Measurements from ENCODE around the gene HS6ST3.

HS6ST3 gene

GRCh38 chr13:96573563-96573962 is 483.7 kb downstream of the HS6ST3 start:
- no peak for DNase-seq

- no peak for DNase-seq
These were observed 485.8 kb downstream of the HS6ST3 start for GRCh38 chr13:96575423-96576320.

- no peak for DNase-seq
These were observed 491.8 kb downstream of the HS6ST3 start for GRCh38 chr13:96581741-96582140.

- no peak for DNase-seq
These were observed 525.3 kb downstream of the HS6ST3 start for GRCh38 chr13:96615252-96615651.

GRCh38 chr13:96617528-96617927 is 527.6 kb downstream of the HS6ST3 start:
- no peak for DNase-seq

GRCh38 chr13:96621634-96622183 is 531.8 kb downstream of the HS6ST3 start:
- DNase-seq = no peak

- no peak for DNase-seq
These were observed 539.4 kb downstream of the HS6ST3 start for GRCh38 chr13:96629331-96629730.

GRCh38 chr13:96632536-96633320 is 542.8 kb downstream of the HS6ST3 start:
- DNase-seq = no peak

- DNase-seq = no peak
These were observed 546.2 kb downstream of the HS6ST3 start for GRCh38 chr13:96636001-96636709.

GRCh38 chr13:96637039-96637438 is 547.1 kb downstream of the HS6ST3 start:
- no peak for DNase-seq

GRCh38 chr13:96646101-96646500 is 556.2 kb downstream of the HS6ST3 start:
- DNase-seq = no peak

- no peak for DNase-seq
These were observed 556.8 kb downstream of the HS6ST3 start for GRCh38 chr13:96646515-96647211.

GRCh38 chr13:96650301-96650886 is 560.5 kb downstream of the HS6ST3 start:
- DNase-seq = no peak

GRCh38 chr13:96651598-96651997 is 561.7 kb downstream of the HS6ST3 start:
- no peak for DNase-seq

GRCh38 chr13:96652506-96652905 is 562.6 kb downstream of the HS6ST3 start:
- DNase-seq = no peak

- DNase-seq = no peak
These were observed 571.7 kb downstream of the HS6ST3 start for GRCh38 chr13:96661612-96662011.

- no peak for DNase-seq
These were observed 572.1 kb downstream of the HS6ST3 start for GRCh38 chr13:96662036-96662435.

- no peak for DNase-seq
These were observed 577.5 kb downstream of the HS6ST3 start for GRCh38 chr13:96667294-96668018.

- no peak for DNase-seq
These were observed 581.2 kb downstream of the HS6ST3 start for GRCh38 chr13:96671073-96671472.

- no peak for DNase-seq
These were observed 582.1 kb downstream of the HS6ST3 start for GRCh38 chr13:96672016-96672415.

- DNase-seq = no peak
These were observed 583.9 kb downstream of the HS6ST3 start for GRCh38 chr13:96673825-96674224.

Measured in CD4-positive, alpha-beta T cell treated with Interleukin-21 for 1 hour (primary cell).